ENCODE results near the gene MKKS. TPM values are rescaled to one million over a fixed set of nuclear protein-coding genes. Genes with fewer than 3 reads are reported as not detected.
A peak's percentile ranks its signal among the peaks of the same experiment; 100 is the strongest.

MKKS gene
- total RNA-seq, 1 experiment from 2014 or later: 10.6 TPM

DNA sequence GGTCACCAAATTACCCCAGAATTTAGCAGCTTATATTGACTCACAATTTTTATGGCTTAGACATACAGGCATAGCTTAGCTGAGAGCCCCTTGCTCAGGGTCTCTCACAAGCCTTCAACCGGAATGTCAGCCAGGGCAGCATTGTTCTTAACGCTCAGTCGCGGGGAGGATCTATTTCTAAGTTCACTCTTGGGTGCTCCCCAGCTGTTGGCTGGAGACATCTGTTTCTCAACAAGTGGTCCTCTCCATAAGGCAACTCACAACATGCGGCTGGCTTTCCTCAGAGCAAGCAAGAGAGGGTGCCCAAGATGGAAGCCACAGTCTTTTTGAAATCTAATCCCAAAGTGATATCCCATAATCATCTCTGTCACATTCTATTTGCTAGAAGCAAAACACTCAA, 47.7 kb upstream of the MKKS start:
- H3K36me3 Mint-ChIP-seq (ENCODE audit: insufficient read depth in 1 of 3, low read depth in 3 of 3): no peaks in the 10 kb centered on the region; a peak in 1 of 7 replicates
- H3K27ac Mint-ChIP-seq: peak overlapping the region in 1 of 3 experiments; percentile 15; a peak in 3 of 7 replicates

More for the DNA sequence above, 47.7 kb upstream of the MKKS start:
- no peak overlapping the region for H3K56ac ChIP-seq (ENCODE audit: insufficient read length, low read depth, low read length)
- H3K9ac ChIP-seq (ENCODE audit: extremely low read depth, insufficient read length, low read length): no peak overlapping the region
- H3K79me1 ChIP-seq (ENCODE audit: insufficient read depth, low read depth, low read length, poor library complexity, severe bottlenecking): no peaks in the 10 kb centered on the region
- H3K4ac ChIP-seq (ENCODE audit: low read depth, low read length): no peak overlapping the region
- H3K9me3 ChIP-seq (ENCODE audit: control insufficient read depth, low read depth, low read length): no peaks in the 10 kb centered on the region
- no peak overlapping the region for H2BK15ac ChIP-seq (ENCODE audit: low read depth, low read length)
- no peak overlapping the region for H4K91ac ChIP-seq (ENCODE audit: insufficient read length, low read depth, low read length)
- no peaks in the 10 kb centered on the region for H3K27me3 ChIP-seq (ENCODE audit: insufficient read depth, low read length)
- Mint-ChIP-seq H3K27me3 (ENCODE audit: low read depth) (no peaks in the 10 kb centered on the region), H3K4me1 (peaks cover 11 to 15% of the 10 kb centered on the region in 2 experiments), H3K4me3 (no peak overlapping the region), H3K9me3 (no peaks in the 10 kb centered on the region)
- H3K14ac ChIP-seq (ENCODE audit: insufficient read depth, low read length): no peak overlapping the region
- no peaks in the 10 kb centered on the region for H4K20me1 ChIP-seq (ENCODE audit: control insufficient read depth, insufficient read depth, insufficient read length)
- no peaks in the 10 kb centered on the region for H3K23me2 ChIP-seq (ENCODE audit: insufficient read length, low read depth, low read length, poor library complexity, severe bottlenecking)
- H4K8ac ChIP-seq (replicated peaks; ENCODE audit: insufficient read length, low read depth, low read length): no peak overlapping the region
- no peak for DNase-seq
- H2BK20ac ChIP-seq (ENCODE audit: low read depth, low read length, poor library complexity, severe bottlenecking): no peak overlapping the region
- no peak overlapping the region for H2BK5ac ChIP-seq (ENCODE audit: insufficient read length, low read length)
- no peak overlapping the region for H2BK120ac ChIP-seq (ENCODE audit: low read depth, low read length, poor library complexity, severe bottlenecking)
- H3K4me1 ChIP-seq (ENCODE audit: insufficient read depth, low read length): no peaks in the 10 kb centered on the region
- no peak overlapping the region for H3K27ac ChIP-seq (ENCODE audit: insufficient read length, low read depth, low read length)
- TF ChIP-seq CTCF (conservative IDR thresholded peaks at IDR 0.05): no peak
- no peak overlapping the region for H2AK5ac ChIP-seq (ENCODE audit: insufficient read length, low read length)
- H3K4me2 ChIP-seq (ENCODE audit: insufficient read depth, insufficient read length, low read length): no peak overlapping the region
- no CpG with 5 or more reads among the region's 5 CpGs for WGBS (ENCODE audit: extremely low coverage, insufficient read length, low lambda C conversion rate)
- H2BK12ac ChIP-seq (ENCODE audit: insufficient read length, low read depth, low read length): no peak overlapping the region
- 0 out of 2 replicates have a peak, but pooled peaks cover 2% of the 10 kb centered on the region for H3K79me2 ChIP-seq (ENCODE audit: insufficient read depth, low read length)
- H2AFZ ChIP-seq (ENCODE audit: low read length): no peak overlapping the region
- no peak overlapping the region for H3K23ac ChIP-seq (ENCODE audit: insufficient read length, low read depth, low read length)
- H3T11ph ChIP-seq (ENCODE audit: low read length): no peak overlapping the region
- H3K18ac ChIP-seq (ENCODE audit: insufficient read length, low read depth, low read length): no peak overlapping the region
- H4K5ac ChIP-seq (ENCODE audit: insufficient read length, low read depth, low read length): no peak overlapping the region
